Fibroblast of skin of scalp (primary cell): Measurements from ENCODE around the gene DEFB127. TPM values are rescaled to one million over a fixed set of nuclear protein-coding genes. Genes with fewer than 3 reads are reported as not detected.
A peak's percentile ranks its signal among the peaks of the same experiment; 100 is the strongest.
"Not testable (repeated sequence)": the region's sequence is repeated elsewhere in the genome, so short reads cannot be mapped to it uniquely, and the experiment has no call there.

Experiments used
- DNase-seq: peaks from one replicate; pipeline ENCODE4 v3.0.0-alpha.2; 2013
- polyA plus RNA-seq, 2 experiments: library from polyadenylated mRNA; unstranded; fragments of 120-200 nt; gene quantifications; one replicate each; pipeline ENCODE4 v1.2.1, GENCODE V29; 2013; ENCODE audit not compliant: insufficient read length in 2 of 2

The DEFB127 gene
- polyA plus RNA-seq (2013, experiment 1 of 2; ENCODE audit: insufficient read length), result not detected
- polyA plus RNA-seq (2013, experiment 2 of 2; ENCODE audit: insufficient read length), result not detected

- no peak for DNase-seq
These were observed at the start of gene DEFB127 for GRCh38 chr20:157154-157553. TSS of gene DEFB127 (plus strand) at chr20:157454. CDS start at chr20:157545, 91 bp downstream.

GRCh38 chr20:112396-112795, 44.9 kb upstream of the DEFB127 start:
- DNase-seq, result no peak

DNA sequence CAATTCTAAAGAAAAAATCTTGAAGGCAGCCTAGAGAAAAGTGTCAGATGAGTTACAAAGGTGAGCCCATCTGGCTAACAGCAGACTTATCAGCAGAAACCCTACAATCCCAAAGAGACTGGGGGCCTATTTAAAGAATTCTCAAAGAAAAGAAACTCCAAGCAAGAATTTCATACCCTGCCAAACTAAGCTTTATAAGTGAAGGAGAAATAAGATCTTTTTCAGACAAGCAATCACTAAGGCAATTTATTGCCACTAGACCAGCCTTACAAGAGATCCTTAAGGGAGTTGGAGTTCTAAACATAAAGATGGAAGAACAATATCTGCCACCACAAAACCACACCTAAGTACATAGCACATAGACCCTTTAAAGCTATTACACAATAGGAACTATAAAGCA, 39.7 kb upstream of the DEFB127 start:
- DNase-seq, result no peak

- DNase-seq, result not testable (repeated sequence)
These were observed 27.4 kb upstream of the DEFB127 start for GRCh38 chr20:129786-130323.

- no peak for DNase-seq
These were observed 19.4 kb upstream of the DEFB127 start for GRCh38 chr20:137668-138490.

DNA sequence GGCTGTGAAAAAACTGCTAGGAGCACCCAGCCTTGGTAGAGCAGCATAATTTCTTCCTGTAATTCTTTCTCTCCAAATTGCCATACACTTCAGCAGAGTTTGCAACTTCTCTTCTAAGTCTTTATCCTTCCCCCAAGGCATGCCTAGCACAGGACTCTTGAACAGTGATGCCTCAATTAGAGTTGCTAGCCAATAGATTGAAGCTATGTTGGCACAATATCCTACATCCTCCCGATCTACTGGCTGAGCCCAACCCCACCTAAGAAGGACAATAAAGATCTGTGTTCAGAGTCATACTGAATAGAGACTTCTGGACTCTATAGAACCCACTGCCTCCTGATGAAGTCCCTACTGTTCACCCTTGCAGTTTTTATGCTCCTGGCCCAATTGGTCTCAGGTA, 15.0 kb upstream of the DEFB127 start, which contains the start of gene DEFB126:
TSS of gene DEFB126 (plus strand) at position 301 of the 400 bp plus-strand sequence. CDS start at position 340, 39 bp downstream.
- DNase-seq, result no peak

- no peak for DNase-seq
These were observed 11.4 kb upstream of the DEFB127 start for GRCh38 chr20:145877-146276.

DNA sequence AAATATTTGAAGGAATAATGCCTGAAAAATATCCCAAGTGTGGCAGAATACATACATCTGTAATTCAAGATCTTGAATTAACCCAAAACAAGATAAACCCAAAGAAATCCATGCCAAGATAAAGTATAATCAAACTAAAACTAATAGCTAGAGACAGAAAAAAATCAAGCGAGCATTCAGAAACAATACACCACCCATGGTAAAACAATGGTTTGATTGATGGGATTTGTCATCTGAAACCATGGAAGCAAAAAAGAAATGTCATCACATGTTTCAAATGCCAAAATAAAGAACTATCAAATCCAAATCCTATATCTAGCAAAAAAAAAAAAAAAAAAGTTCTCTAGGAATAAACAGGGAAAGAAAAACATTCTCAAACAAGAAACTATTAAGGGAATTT, 5.1 kb upstream of the DEFB127 start:
- DNase-seq, result no peak

GRCh38 chr20:164618-165017, 7.4 kb downstream of the DEFB127 start:
- no peak for DNase-seq

DNA sequence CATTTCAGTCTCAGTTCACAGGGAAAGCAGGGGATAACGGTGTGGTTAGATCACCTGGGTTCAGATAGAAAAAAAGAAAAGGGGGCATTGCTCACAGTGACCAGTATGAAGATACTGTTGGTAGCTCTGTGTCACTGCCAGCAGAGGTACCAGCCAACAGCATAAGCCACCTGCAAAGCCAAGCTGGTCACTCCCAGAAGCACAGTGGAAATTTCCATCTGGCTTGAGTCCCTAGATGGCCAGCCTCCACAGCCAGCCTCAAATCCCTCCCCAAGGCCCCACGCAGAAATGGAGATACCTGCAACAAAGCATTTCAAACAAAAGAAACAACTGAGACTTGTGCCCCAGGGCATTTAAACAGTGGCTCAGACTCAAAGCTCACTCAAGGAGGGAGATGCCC, 11.6 kb downstream of the DEFB127 start:
- no peak for DNase-seq

- no peak for DNase-seq
These were observed 27.0 kb downstream of the DEFB127 start for GRCh38 chr20:184288-184687.

DNA sequence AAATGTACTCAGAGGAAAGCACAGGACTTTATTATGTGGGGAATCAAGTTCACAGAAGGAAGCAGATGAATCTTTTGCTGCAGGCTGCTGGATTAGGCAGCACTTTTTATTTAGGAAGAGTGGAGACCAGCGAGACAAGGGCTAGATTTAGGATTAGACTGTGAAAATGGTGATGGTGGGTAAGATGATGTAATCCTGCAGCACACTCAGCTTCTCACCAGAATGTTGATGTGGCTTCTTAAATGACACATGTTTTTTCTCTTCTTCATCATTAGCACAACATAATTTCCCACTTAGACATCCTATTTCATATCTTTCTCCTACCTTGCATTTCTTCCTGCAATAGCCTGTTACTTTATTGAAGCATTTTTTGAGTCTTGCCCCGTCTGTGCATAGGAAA, 30.5 kb downstream of the DEFB127 start:
- no peak for DNase-seq

GRCh38 chr20:189611-190010, 32.4 kb downstream of the DEFB127 start, which contains the start of gene DEFB128:
TSS of gene DEFB128 (minus strand) at chr20:189711. CDS start at chr20:189623, 88 bp downstream.
- no peak for DNase-seq

DNA sequence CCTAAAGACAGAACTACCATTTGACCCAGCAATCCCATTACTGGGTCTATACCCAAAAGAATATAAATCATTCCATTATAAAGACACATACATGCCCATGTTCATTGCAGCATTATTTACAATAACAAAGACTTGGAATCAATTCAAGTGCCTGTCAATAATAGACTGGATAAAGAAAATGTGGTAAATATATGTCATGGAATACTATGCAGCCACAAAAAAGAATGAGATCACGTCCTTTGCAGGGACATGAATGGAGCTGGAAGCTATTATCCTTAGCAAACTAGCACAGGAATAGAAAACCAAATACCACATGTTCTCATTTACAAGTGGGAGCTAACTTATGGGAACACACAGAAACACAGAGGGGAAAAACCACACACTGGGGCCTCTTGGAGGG, 41.0 kb downstream of the DEFB127 start:
- DNase-seq, result no peak

DNA sequence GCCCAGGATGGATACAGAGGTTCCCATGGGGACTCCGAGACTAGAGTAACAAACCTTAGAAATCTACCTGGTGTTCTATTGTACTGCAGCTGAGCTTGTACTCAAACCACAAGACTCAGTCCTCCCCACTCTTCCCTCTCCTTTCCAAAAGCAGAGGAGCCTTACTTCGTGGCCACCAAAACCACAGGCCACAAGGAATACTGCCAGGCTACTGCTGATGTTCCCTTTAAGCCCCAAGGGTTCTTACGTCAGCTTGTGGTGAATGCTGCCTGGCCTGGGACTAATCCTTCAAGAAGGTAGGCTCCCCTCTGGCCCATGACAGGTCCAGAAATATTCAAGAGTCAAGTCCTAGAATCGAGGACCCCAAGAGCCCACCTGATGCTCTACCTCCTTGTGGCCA, 42.7 kb downstream of the DEFB127 start:
- peak; percentile 2 for DNase-seq

DNA sequence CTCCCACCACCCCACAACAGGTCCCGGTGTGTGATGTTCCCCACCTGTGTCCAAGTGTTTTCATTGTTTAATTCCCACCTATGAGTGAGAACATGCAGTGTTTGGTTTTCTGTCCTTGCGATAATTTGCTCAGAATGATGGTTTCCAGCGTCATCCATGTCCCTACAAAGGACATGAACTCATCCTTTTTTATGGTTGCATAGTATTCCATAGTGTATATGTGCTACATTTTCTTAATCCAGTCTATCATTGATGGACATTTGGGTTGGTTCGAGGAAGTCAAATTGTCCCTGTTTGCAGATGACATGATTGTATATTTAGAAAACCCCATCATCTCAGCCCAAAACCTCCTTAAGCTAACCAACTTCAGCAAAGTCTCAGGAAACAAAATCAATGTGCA, 46.4 kb downstream of the DEFB127 start:
- DNase-seq, result not testable (repeated sequence)
